Ovary (tissue), 3 donors: ENCODE data around the gene TSPAN10.

Experiments
- EP300 ChIP-seq: sonication (generic); formaldehyde crosslinking; IDR thresholded peaks from one replicate; pipeline ENCODE4 v1.6.1; 2017; ENCODE audit warnings: antibody characterized with exemption
- POLR2A ChIP-seq: fragments of 450-650 bp; IDR thresholded peaks from one replicate; pipeline ENCODE4 v1.6.1; 2017; ENCODE audit warnings: antibody characterized with exemption, mild to moderate bottlenecking, moderate library complexity
- TF ChIP-seq, protein P1 (sequence below), 3 donors: fragments of 450-650 bp in 2 of 3; fragments of 200-600 bp in 1 of 3; IDR thresholded peaks; one replicate each; pipeline versions ENCODE4 v1.5.1 to v1.8.0; 2016 to 2022; ENCODE audit warnings: antibody characterized with exemption in 3 of 3, mild to moderate bottlenecking in 1 of 3
- donor health status: DM: no; HTN: no; CAD: no.

DNA sequence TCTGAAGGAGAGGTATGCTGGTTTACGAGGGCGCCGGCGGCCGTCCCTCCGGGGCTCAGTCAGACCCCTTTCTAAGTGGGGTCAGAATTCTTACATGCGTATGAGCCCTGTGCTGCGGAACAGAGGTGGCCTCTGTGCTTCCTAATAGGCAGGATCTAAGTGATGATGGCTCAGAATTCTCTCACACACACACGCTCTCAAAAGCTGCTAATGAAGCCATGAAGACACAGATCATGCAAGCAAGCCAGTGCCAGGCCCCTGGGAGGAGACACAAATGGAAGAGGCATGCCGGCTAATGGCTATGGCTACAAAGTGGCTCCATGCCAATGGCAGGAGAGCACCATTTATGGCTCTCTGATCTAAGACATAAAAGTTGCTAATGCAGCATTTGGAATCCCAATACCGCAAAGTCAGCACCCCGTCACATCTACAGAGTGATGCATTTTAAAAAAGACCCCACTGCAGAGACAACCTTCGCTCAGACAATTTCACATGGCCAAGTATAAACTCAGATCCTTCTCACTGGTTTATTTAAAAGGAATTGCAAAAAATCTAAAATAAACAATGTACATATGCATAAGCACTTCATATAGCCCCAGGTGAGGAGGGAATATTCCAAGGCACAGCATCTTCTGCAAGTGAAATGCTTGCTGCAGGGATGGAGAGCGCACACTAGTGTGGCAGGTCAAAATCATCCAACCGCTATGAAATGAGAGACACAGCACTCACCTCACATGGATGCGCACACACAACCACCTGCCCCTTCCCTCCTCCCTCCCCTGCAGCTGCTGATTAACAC lies 24.6 kb upstream of the TSPAN10 start:
- TF ChIP-seq, protein P1, sequence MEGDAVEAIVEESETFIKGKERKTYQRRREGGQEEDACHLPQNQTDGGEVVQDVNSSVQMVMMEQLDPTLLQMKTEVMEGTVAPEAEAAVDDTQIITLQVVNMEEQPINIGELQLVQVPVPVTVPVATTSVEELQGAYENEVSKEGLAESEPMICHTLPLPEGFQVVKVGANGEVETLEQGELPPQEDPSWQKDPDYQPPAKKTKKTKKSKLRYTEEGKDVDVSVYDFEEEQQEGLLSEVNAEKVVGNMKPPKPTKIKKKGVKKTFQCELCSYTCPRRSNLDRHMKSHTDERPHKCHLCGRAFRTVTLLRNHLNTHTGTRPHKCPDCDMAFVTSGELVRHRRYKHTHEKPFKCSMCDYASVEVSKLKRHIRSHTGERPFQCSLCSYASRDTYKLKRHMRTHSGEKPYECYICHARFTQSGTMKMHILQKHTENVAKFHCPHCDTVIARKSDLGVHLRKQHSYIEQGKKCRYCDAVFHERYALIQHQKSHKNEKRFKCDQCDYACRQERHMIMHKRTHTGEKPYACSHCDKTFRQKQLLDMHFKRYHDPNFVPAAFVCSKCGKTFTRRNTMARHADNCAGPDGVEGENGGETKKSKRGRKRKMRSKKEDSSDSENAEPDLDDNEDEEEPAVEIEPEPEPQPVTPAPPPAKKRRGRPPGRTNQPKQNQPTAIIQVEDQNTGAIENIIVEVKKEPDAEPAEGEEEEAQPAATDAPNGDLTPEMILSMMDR (IDR thresholded peaks at IDR 0.05) = no peak
- TF ChIP-seq POLR2A (no peak), EP300 (no peak)
